M059J (cell line): Measurements from ENCODE around the gene ADAD2. TPM values are rescaled to one million over a fixed set of nuclear protein-coding genes. Genes with fewer than 3 reads are reported as not detected.

Experiments
- DNase-seq: peaks from one replicate; pipeline ENCODE4 v3.0.0-alpha.2; 2012; ENCODE audit warnings: low read depth
- total RNA-seq: library from RNA; depleted of rRNA; stranded (reverse); fragments of >200 nt; shearing (Covaris generic); gene quantifications from 2 replicates; pipeline ENCODE4 v1.2.3, GENCODE V29; 2014; rRNA removed

Gene ADAD2
- total RNA-seq = not detected in 2 replicates

GRCh38 chr16:84190731-84191388 is at the start of gene ADAD2:
Gene ADAD2, plus strand, starts transcription at chr16:84191157. Its CDS starts 74 bp downstream, at chr16:84191231.
- DNase-seq = no peak

- DNase-seq = no peak
Measured at GRCh38 chr16:84143081-84143480, 47.9 kb upstream of the ADAD2 start.

- no peak for DNase-seq
Measured at GRCh38 chr16:84143784-84144199, 47.2 kb upstream of the ADAD2 start.

- DNase-seq = peak; percentile 32
Measured at GRCh38 chr16:84144209-84144858, 46.6 kb upstream of the ADAD2 start.

GRCh38 chr16:84144859-84145639 is 45.9 kb upstream of the ADAD2 start, which contains the start of the genes DNAAF1 and HSDL1:
Gene DNAAF1, plus strand, starts transcription at chr16:84145308. Its CDS starts 133 bp downstream, at chr16:84145441.
Gene HSDL1, minus strand, starts transcription at chr16:84145177. Its CDS starts 13,856 bp downstream, at chr16:84131321.
- DNase-seq = peak; percentile 80

- peak; percentile 16 for DNase-seq
Measured at GRCh38 chr16:84150926-84151325, 40.0 kb upstream of the ADAD2 start.

- DNase-seq = no peak
Measured at GRCh38 chr16:84153660-84154214, 37.2 kb upstream of the ADAD2 start.

- no peak for DNase-seq
Measured at GRCh38 chr16:84155226-84155625, 35.7 kb upstream of the ADAD2 start.

- no peak for DNase-seq
Measured at GRCh38 chr16:84155771-84156170, 35.2 kb upstream of the ADAD2 start.

GRCh38 chr16:84156342-84156784 is 34.6 kb upstream of the ADAD2 start:
- DNase-seq = peak; percentile 61

GRCh38 chr16:84159007-84159406 is 31.9 kb upstream of the ADAD2 start:
- DNase-seq = no peak

GRCh38 chr16:84159800-84160199 is 31.2 kb upstream of the ADAD2 start:
- DNase-seq = no peak

GRCh38 chr16:84161037-84161436 is 29.9 kb upstream of the ADAD2 start:
- no peak for DNase-seq

- no peak for DNase-seq
Measured at GRCh38 chr16:84161801-84162200, 29.2 kb upstream of the ADAD2 start.

GRCh38 chr16:84165746-84166145 is 25.2 kb upstream of the ADAD2 start:
- DNase-seq = no peak

- no peak for DNase-seq
Measured at GRCh38 chr16:84166796-84167695, 23.9 kb upstream of the ADAD2 start.

GRCh38 chr16:84169765-84170310 is 21.1 kb upstream of the ADAD2 start:
- DNase-seq = no peak

- no peak for DNase-seq
Measured at GRCh38 chr16:84174396-84174795, 16.6 kb upstream of the ADAD2 start.

- DNase-seq = peak; percentile 70
Measured at GRCh38 chr16:84175350-84176081, 15.4 kb upstream of the ADAD2 start.
